HepG2 (cell line): ENCODE results near the gene RILP. TPM values are rescaled to one million over a fixed set of nuclear protein-coding genes. Genes with fewer than 3 reads are reported as not detected.
A peak's percentile ranks its signal among the peaks of the same experiment; 100 is the strongest.

Experiments
- ATAC-seq: fragments of 200-7000 bp; cut with Tn5 transposase; 3 replicates; pipeline ENCODE4 v1.9.1; 2020; ENCODE audit warnings: mild to moderate bottlenecking, moderate library complexity
- BruUV-seq: library from RNA; stranded (reverse); fragments of 400-500 nt; replicated peaks from 2 replicates; lab custom pipeline; 2021; lab: Mats Ljungman, UMichigan
- CTCF ChIA-PET: fragments of 300-600 bp; formaldehyde crosslinking; extraction: SDS; loops from one replicate; lab custom pipeline; 2021; ENCODE audit warnings: low total read pairs, inconsistent platforms, low intra/inter-chr PET ratio; lab: Yijun Ruan, JAX
- POLR2A ChIA-PET: fragments of 350-600 bp; sonication (Branson Sonifier 250); formaldehyde crosslinking; loops from one replicate; lab custom pipeline; 2020; ENCODE audit warnings: antibody characterized with exemption, inconsistent platforms; lab: Yijun Ruan, JAX
- DNase-seq: peaks from one replicate; pipeline ENCODE4 v3.0.0-alpha.2; 2015; ENCODE audit warnings: low spot score
- FAIRE-seq: peaks from 3 replicates; lab custom pipeline; 2011; peaks lifted over from hg19 to GRCh38; lab: Jason Lieb, UNC
- H2AFZ ChIP-seq: one replicate; pipeline ENCODE4 v1.6.1; 2011; ENCODE audit warnings: low read length, inconsistent platforms
- H3K27ac ChIP-seq: fragments of 300-600 bp; 3 replicates; pipeline ENCODE4 v1.8.0; 2011; ENCODE audit warnings: mixed run types, mild to moderate bottlenecking, mixed read lengths, low read length, inconsistent platforms; ENCODE audit not compliant: insufficient read depth; ENCODE audit errors: extremely low read length
- H3K27me3 ChIP-seq, 2 experiments: fragments of 200-600 bp in 1 of 2; 2 replicates in 1 of 2; 3 replicates in 1 of 2; pipeline versions ENCODE4 v1.6.0 to v1.8.0; 2011; ENCODE audit warnings: low read length in 2 of 2, mild to moderate bottlenecking in 2 of 2, moderate library complexity in 2 of 2, inconsistent platforms in 1 of 2; ENCODE audit not compliant: insufficient read depth in 2 of 2, control insufficient read depth in 1 of 2
- H3K36me3 ChIP-seq, 2 experiments: fragments of 200-600 bp in 1 of 2; replicated peaks in 1 of 2; 2 replicates in 1 of 2; 3 replicates in 1 of 2; pipeline versions ENCODE4 v1.5.1 to v1.8.0; 2011; ENCODE audit warnings: low read length in 2 of 2, inconsistent platforms in 1 of 2; ENCODE audit not compliant: insufficient read depth in 2 of 2, control insufficient read depth in 1 of 2
- H3K4me1 ChIP-seq: 2 replicates; pipeline ENCODE4 v1.5.1; 2012; ENCODE audit warnings: low read length, inconsistent platforms; ENCODE audit not compliant: insufficient read depth
- H3K4me2 ChIP-seq: 2 replicates; pipeline ENCODE4 v1.6.0; 2011; ENCODE audit warnings: low read depth, low read length, inconsistent platforms
- H3K4me3 ChIP-seq, 3 experiments: fragments of 200-600 bp in 1 of 3; sonication (generic), shearing (Covaris generic) in 1 of 3; replicated peaks in 1 of 3; 2 replicates each; pipeline ENCODE4 v1.5.1; 2011 to 2016; ENCODE audit warnings: low read length in 3 of 3, inconsistent platforms in 2 of 3, low read depth in 2 of 3, mild to moderate bottlenecking in 2 of 3, control low read depth in 1 of 3, mixed read lengths in 1 of 3; ENCODE audit not compliant: insufficient read depth in 1 of 3
- H3K79me2 ChIP-seq: one replicate; pipeline ENCODE4 v1.6.1; 2011; ENCODE audit warnings: low read length, inconsistent platforms; ENCODE audit not compliant: insufficient read depth
- H3K9ac ChIP-seq: 2 replicates; pipeline ENCODE4 v1.6.0; 2011; ENCODE audit warnings: mild to moderate bottlenecking, low read depth, low read length, inconsistent platforms; ENCODE audit not compliant: insufficient read depth
- H3K9me3 ChIP-seq: 2 replicates; pipeline ENCODE4 v1.5.1; 2012; ENCODE audit warnings: mild to moderate bottlenecking, low read length
- H4K20me1 ChIP-seq: 2 replicates; pipeline ENCODE4 v1.6.0; 2011; ENCODE audit warnings: inconsistent platforms, mild to moderate bottlenecking, low read length, moderate library complexity; ENCODE audit not compliant: insufficient read depth
- HNRNPLL ChIP-seq: fragments of 200-400 bp; formaldehyde crosslinking; IDR thresholded peaks from 2 replicates; pipeline ENCODE4 v1.6.1; 2017; ENCODE audit warnings: mild to moderate bottlenecking, low read depth, low read length; ENCODE audit not compliant: poor library complexity, severe bottlenecking
- HOXD1 ChIP-seq: sonication (generic); formaldehyde crosslinking; IDR thresholded peaks from 2 replicates; pipeline ENCODE4 v1.5.0; 2020; ENCODE audit warnings: missing genetic modification reagents
- IRX3 ChIP-seq: sonication (generic); formaldehyde crosslinking; IDR thresholded peaks from 2 replicates; pipeline ENCODE4 v1.8.1; 2023; ENCODE audit warnings: mild to moderate bottlenecking, low read depth, missing genetic modification reagents, borderline replicate concordance
- MTA3 ChIP-seq: sonication (generic); formaldehyde crosslinking; IDR thresholded peaks from 2 replicates; pipeline ENCODE4 v1.4.0; 2020; ENCODE audit warnings: missing genetic modification reagents
- NFKBIZ ChIP-seq: IDR thresholded peaks from 2 replicates; pipeline ENCODE4 v1.6.1; 2018; ENCODE audit warnings: missing genetic modification reagents, missing compliant biosample characterization
- PATZ1 ChIP-seq: sonication (generic); formaldehyde crosslinking; IDR thresholded peaks from 2 replicates; pipeline ENCODE4 v1.4.0; 2020; ENCODE audit warnings: missing genetic modification reagents
- PREB ChIP-seq: sonication (generic); formaldehyde crosslinking; IDR thresholded peaks from 2 replicates; pipeline ENCODE4 v1.4.0; 2020; ENCODE audit warnings: missing genetic modification reagents
- TERF1 ChIP-seq: sonication (generic); formaldehyde crosslinking; IDR thresholded peaks from 2 replicates; pipeline ENCODE4 v1.8.0; 2022; ENCODE audit warnings: mild to moderate bottlenecking, missing genetic modification reagents, moderate library complexity
- THAP11 ChIP-seq: IDR thresholded peaks from 2 replicates; pipeline ENCODE4 v1.6.1; 2016; ENCODE audit warnings: missing biosample characterization, missing genetic modification reagents
- ZFP41 ChIP-seq: sonication (generic); formaldehyde crosslinking; IDR thresholded peaks from 2 replicates; pipeline ENCODE4 v1.4.0; 2020; ENCODE audit warnings: mild to moderate bottlenecking, missing genetic modification reagents, borderline replicate concordance
- ZNF136 ChIP-seq: sonication (generic); formaldehyde crosslinking; IDR thresholded peaks from 2 replicates; pipeline ENCODE4 v1.8.1; 2022; ENCODE audit warnings: low read depth, mild to moderate bottlenecking, moderate library complexity, missing genetic modification reagents
- ZNF496 ChIP-seq: sonication (generic); formaldehyde crosslinking; IDR thresholded peaks from 2 replicates; pipeline ENCODE4 v1.8.1; 2023; ENCODE audit warnings: mild to moderate bottlenecking, moderate library complexity, missing genetic modification reagents; ENCODE audit not compliant: insufficient replicate concordance
- ZXDC ChIP-seq: sonication (generic); formaldehyde crosslinking; IDR thresholded peaks from 2 replicates; pipeline ENCODE4 v1.5.0; 2020; ENCODE audit warnings: mild to moderate bottlenecking, missing genetic modification reagents
- WGBS: methylation state at CpG from one replicate; pipeline ENCODE4 v1.1.6; 2017; ENCODE audit warnings: low lambda C conversion rate; 5-methylcytosine and 5-hydroxymethylcytosine counted together
- in situ Hi-C: cut with HindIII; loops from 2 replicates; pipeline ENCODE4 v1.10.0; 2017; ENCODE audit warnings: low pct_unique_long_range_greater_than_20kb; ENCODE audit not compliant: extremely low pct_ligation_motif_present
- intact Hi-C: fragments of 100-400 bp; cut with micrococcal nuclease; formaldehyde crosslinking; loops from one replicate; pipeline ENCODE4 v1.10.0; 2022; ENCODE audit not compliant: unreplicated experiment
- polyA plus RNA-seq, 8 experiments: library from polyadenylated mRNA; depleted of rRNA in 3 of 8; stranded (reverse) in 7 of 8; unstranded in 1 of 8; fragments of >200 nt; fragmentation: Illumina TruSeq in 4 of 8; extraction: Trizol in 4 of 8; gene quantifications; 2 replicates each; pipeline versions ENCODE4 v1.2.1 to v1.2.3, GENCODE V29; 2011 to 2016; ENCODE audit warnings: low read depth in 4 of 8, missing spikeins in 1 of 8, mixed read lengths in 1 of 8; ENCODE audit not compliant: insufficient read depth in 1 of 8
- total RNA-seq, 5 experiments: library from RNA; depleted of rRNA; stranded (reverse); fragments of >200 nt; fragmentation: Illumina TruSeq; extraction: Trizol; gene quantifications; 2 replicates each; pipeline ENCODE4 v1.2.3, GENCODE V29; 2016; ENCODE audit warnings: low read depth in 1 of 5

RILP gene
- total and polyA plus RNA-seq, 2 of the 13 experiments (the other 11 are each of a cell fraction or from before 2014, with no cell fraction given), result 6.6 to 8.1 TPM

GRCh38 chr17:1636732-1637285 lies 12.9 kb downstream of the RILP start:
- peaks cover 5 to 44% of the 10 kb centered on the region in 2 experiments; a peak in 4 of 5 replicates for H3K27me3 ChIP-seq
- H3K36me3 ChIP-seq, result no peaks in the 10 kb centered on the region
- in situ Hi-C loops (no loop called here), intact Hi-C loops (no loop called here)
- ChIA-PET POLR2A (interaction anchor here (1.0 to 1.2 kb wide), 2 partner anchors 9 to 59 kb away, joined by 3 to 4 read pairs; partner anchors contain the start of gene SLC43A2), CTCF (no interaction called here)
- FAIRE-seq (no peak), DNase-seq (no peak), ATAC-seq (peak; percentile 28)
- 26% methylated on average over 6 of the region's 15 CpGs for WGBS
- H3K4me2 ChIP-seq, result no peak overlapping the region
- TF ChIP-seq PREB (CRISPR knock-in tag) (no peak), HOXD1 (no peak), ZNF136 (CRISPR knock-in tag) (no peak), PATZ1 (CRISPR knock-in tag) (no peak), IRX3 (CRISPR knock-in tag) (no peak), THAP11 (no peak), NFKBIZ (CRISPR knock-in tag) (no peak), MTA3 (no peak), ZXDC (no peak), ZFP41 (CRISPR knock-in tag) (no peak), TERF1 (no peak), ZNF496 (no peak), HNRNPLL (no peak)
- H3K9ac ChIP-seq, result no peak overlapping the region
- H3K4me3 ChIP-seq, result no peak overlapping the region
- H3K4me1 ChIP-seq, result peaks cover 37% of the 10 kb centered on the region
- H2AFZ ChIP-seq, result no peak overlapping the region
- no peak overlapping the region for H3K27ac ChIP-seq
- H4K20me1 ChIP-seq, result no peaks in the 10 kb centered on the region
- no peaks in the 10 kb centered on the region for H3K79me2 ChIP-seq
- BruUV-seq, result no TSS peak
- no peaks in the 10 kb centered on the region for H3K9me3 ChIP-seq
